Measurements from ENCODE around the gene WDR5B.
"Not testable (repeated sequence)": the region's sequence is repeated elsewhere in the genome, so short reads cannot be mapped to it uniquely, and the experiment has no call there.

The WDR5B gene

GRCh38 chr3:122415762-122416654 lies at the start of gene WDR5B:
TSS of gene WDR5B (minus strand) at chr3:122416062. CDS start at chr3:122415528, 534 bp downstream.
- DNase-seq, result peak; percentile 98

- no peak for DNase-seq
Observed at GRCh38 chr3:122464659-122465058, 48.8 kb upstream of the WDR5B start.

GRCh38 chr3:122462406-122462805 lies 46.5 kb upstream of the WDR5B start:
- DNase-seq, result no peak

GRCh38 chr3:122461806-122462205 lies 45.9 kb upstream of the WDR5B start:
- DNase-seq, result no peak

- no peak for DNase-seq
Observed at GRCh38 chr3:122458992-122459391, 43.1 kb upstream of the WDR5B start.

- no peak for DNase-seq
Observed at GRCh38 chr3:122457706-122458105, 41.8 kb upstream of the WDR5B start.

GRCh38 chr3:122456074-122456473 lies 40.2 kb upstream of the WDR5B start:
- DNase-seq, result no peak

GRCh38 chr3:122451371-122451770 lies 35.5 kb upstream of the WDR5B start:
- DNase-seq, result no peak

GRCh38 chr3:122448218-122448617 lies 32.4 kb upstream of the WDR5B start:
- not testable (repeated sequence) for DNase-seq

GRCh38 chr3:122444491-122444887 lies 28.6 kb upstream of the WDR5B start:
- DNase-seq, result not testable (repeated sequence)

- DNase-seq, result not testable (repeated sequence)
Observed at GRCh38 chr3:122443762-122444490, 28.1 kb upstream of the WDR5B start.

GRCh38 chr3:122443090-122443489 lies 27.2 kb upstream of the WDR5B start:
- DNase-seq, result no peak

GRCh38 chr3:122435950-122436349 lies 20.1 kb upstream of the WDR5B start:
- no peak for DNase-seq

- no peak for DNase-seq
Observed at GRCh38 chr3:122430371-122430770, 14.5 kb upstream of the WDR5B start.

- no peak for DNase-seq
Observed at GRCh38 chr3:122427857-122428471, 12.1 kb upstream of the WDR5B start.

GRCh38 chr3:122421836-122422235 lies 6.0 kb upstream of the WDR5B start:
- DNase-seq, result no peak

- DNase-seq, result no peak
Observed at GRCh38 chr3:122421101-122421500, 5.2 kb upstream of the WDR5B start.

GRCh38 chr3:122416966-122417365 lies 1.1 kb upstream of the WDR5B start:
- no peak for DNase-seq

GRCh38 chr3:122415104-122415744 lies 638 bp downstream of the WDR5B start:
- peak; percentile 48 for DNase-seq

GRCh38 chr3:122414391-122414790 lies 1.5 kb downstream of the WDR5B start:
- no peak for DNase-seq

- no peak for DNase-seq
Observed at GRCh38 chr3:122410639-122411038, 5.2 kb downstream of the WDR5B start.

- no peak for DNase-seq
Observed at GRCh38 chr3:122410111-122410510, 5.8 kb downstream of the WDR5B start.

- no peak for DNase-seq
Observed at GRCh38 chr3:122409446-122409845, 6.4 kb downstream of the WDR5B start.
